T-helper 17 cell (primary cell): ENCODE results near the gene ARHGEF25. TPM values are rescaled to one million over a fixed set of nuclear protein-coding genes. Genes with fewer than 3 reads are reported as not detected.
A peak's percentile ranks its signal among the peaks of the same experiment; 100 is the strongest.
"Not testable (repeated sequence)": the region's sequence is repeated elsewhere in the genome, so short reads cannot be mapped to it uniquely, and the experiment has no call there.

Experiments used
- ATAC-seq: fragments of 150-1000 bp; cut with Tn5 transposase; 2 replicates; pipeline ENCODE4 v1.10.0; 2021; ENCODE audit warnings: mild to moderate bottlenecking, moderate library complexity
- DNase-seq, 3 donors: peaks; one replicate each; pipeline versions ENCODE4 v3.0.0 to v3.0.0-alpha.2; 2020 to 2021
- H3K9me3 ChIP-seq: one replicate; pipeline ENCODE4 v1.7.0; 2013; ENCODE audit warnings: low read length, mild to moderate bottlenecking; ENCODE audit not compliant: control insufficient read depth, poor library complexity, severe bottlenecking
- H3K27ac Mint-ChIP-seq: one replicate; pipeline ENCODE4 v1.8.0; 2022; ENCODE audit warnings: mild to moderate bottlenecking, moderate library complexity, mixed read lengths
- H3K27me3 Mint-ChIP-seq: one replicate; pipeline ENCODE4 v1.8.0; 2022; ENCODE audit warnings: mixed read lengths
- H3K36me3 Mint-ChIP-seq: one replicate; pipeline ENCODE4 v1.8.0; 2022; ENCODE audit warnings: low read depth, mixed read lengths
- H3K4me1 Mint-ChIP-seq: one replicate; pipeline ENCODE4 v1.8.0; 2022; ENCODE audit warnings: mild to moderate bottlenecking, mixed read lengths
- H3K4me3 Mint-ChIP-seq: one replicate; pipeline ENCODE4 v1.8.0; 2022; ENCODE audit warnings: mild to moderate bottlenecking, moderate library complexity, mixed read lengths
- total RNA-seq, 4 donors: library from RNA in 2 of 4; stranded (reverse) in 2 of 4; gene quantifications; one replicate each; pipeline ENCODE4 v1.2.3 and lab custom pipeline; 2022 to 2026

Gene ARHGEF25
- total RNA-seq, 2 donors from 2014 or later = 0.37 to 1.2 TPM

- no peak overlapping the region for H3K27ac Mint-ChIP-seq
- H3K4me3 Mint-ChIP-seq = no peak overlapping the region
- no peak for DNase-seq
- H3K36me3 Mint-ChIP-seq = peaks cover 2% of the 10 kb centered on the region
- ATAC-seq = no peak
- peaks cover 84% of the 10 kb centered on the region for H3K27me3 Mint-ChIP-seq
- H3K9me3 ChIP-seq = no peaks in the 10 kb centered on the region
- H3K4me1 Mint-ChIP-seq = peaks cover 16% of the 10 kb centered on the region
These were observed 5.3 kb downstream of the ARHGEF25 start for GRCh38 chr12:57616383-57617101.

- no peaks in the 10 kb centered on the region for H3K9me3 ChIP-seq
- Mint-ChIP-seq H3K4me3 (no peak overlapping the region), H3K4me1 (peaks cover 27% of the 10 kb centered on the region), H3K36me3 (peaks cover 9% of the 10 kb centered on the region), H3K27ac (no peak overlapping the region), H3K27me3 (peaks cover 89% of the 10 kb centered on the region)
- no peak for ATAC-seq
- DNase-seq = no peak
These were observed 6.7 kb downstream of the ARHGEF25 start for GRCh38 chr12:57617942-57618341.

- peaks cover 29% of the 10 kb centered on the region for H3K4me1 Mint-ChIP-seq
These were observed 7.2 kb downstream of the ARHGEF25 start for GRCh38 chr12:57618431-57618830.

GRCh38 chr12:57618966-57619433 lies 7.8 kb downstream of the ARHGEF25 start:
- ATAC-seq (no peak), DNase-seq (no peak)
- Mint-ChIP-seq H3K27ac (no peak overlapping the region), H3K27me3 (peaks cover 95% of the 10 kb centered on the region), H3K36me3 (peaks cover 11% of the 10 kb centered on the region), H3K4me3 (peak overlapping the region; percentile 68), H3K4me1 (peaks cover 29% of the 10 kb centered on the region)
- H3K9me3 ChIP-seq = no peaks in the 10 kb centered on the region

More at GRCh38 chr12:57618431-57618830, 7.2 kb downstream of the ARHGEF25 start:
- not testable (repeated sequence) for H3K4me3 Mint-ChIP-seq, DNase-seq, H3K9me3 ChIP-seq, ATAC-seq, H3K27ac Mint-ChIP-seq
- peaks cover 89% of the 10 kb centered on the region for H3K27me3 Mint-ChIP-seq
- H3K36me3 Mint-ChIP-seq = peaks cover 11% of the 10 kb centered on the region

- H3K36me3 Mint-ChIP-seq = peaks cover 14% of the 10 kb centered on the region
- H3K4me3 Mint-ChIP-seq = peak overlapping the region; percentile 68
These were observed 8.4 kb downstream of the ARHGEF25 start for GRCh38 chr12:57619434-57620244.

GRCh38 chr12:57620245-57620935 lies 9.2 kb downstream of the ARHGEF25 start:
- peaks cover 29% of the 10 kb centered on the region for H3K4me1 Mint-ChIP-seq
- H3K4me3 Mint-ChIP-seq = peak overlapping the region; percentile 92
- DNase-seq = no peak
- H3K27ac Mint-ChIP-seq = no peak overlapping the region
- no peak for ATAC-seq
- peaks cover 18% of the 10 kb centered on the region for H3K36me3 Mint-ChIP-seq
- H3K27me3 Mint-ChIP-seq = peaks cover 96% of the 10 kb centered on the region
- no peaks in the 10 kb centered on the region for H3K9me3 ChIP-seq

More at GRCh38 chr12:57619434-57620244, 8.4 kb downstream of the ARHGEF25 start:
- H3K9me3 ChIP-seq = no peaks in the 10 kb centered on the region
- peaks cover 96% of the 10 kb centered on the region for H3K27me3 Mint-ChIP-seq
- DNase-seq (peak in 1 of 3 donors; percentile 18), ATAC-seq (peak; percentile 71)
- H3K4me1 Mint-ChIP-seq = peaks cover 29% of the 10 kb centered on the region
- H3K27ac Mint-ChIP-seq = no peak overlapping the region

GRCh38 chr12:57620936-57621496 lies 9.8 kb downstream of the ARHGEF25 start:
- H3K27ac Mint-ChIP-seq = no peak overlapping the region
- H3K4me1 Mint-ChIP-seq = peaks cover 29% of the 10 kb centered on the region
- peak overlapping the region; percentile 92 for H3K4me3 Mint-ChIP-seq
- peaks cover 16% of the 10 kb centered on the region for H3K36me3 Mint-ChIP-seq
- H3K27me3 Mint-ChIP-seq = peaks cover 96% of the 10 kb centered on the region
- H3K9me3 ChIP-seq = no peaks in the 10 kb centered on the region
- ATAC-seq (no peak), DNase-seq (no peak)

GRCh38 chr12:57621497-57622292 lies 10.5 kb downstream of the ARHGEF25 start:
- Mint-ChIP-seq H3K36me3 (peaks cover 16% of the 10 kb centered on the region), H3K27ac (no peak overlapping the region), H3K4me1 (peaks cover 29% of the 10 kb centered on the region), H3K27me3 (peaks cover 96% of the 10 kb centered on the region), H3K4me3 (peak overlapping the region; percentile 92)
- ATAC-seq = peak; percentile 69
- no peaks in the 10 kb centered on the region for H3K9me3 ChIP-seq
- DNase-seq = peak; percentile 39 to 54 (median 45)

- Mint-ChIP-seq H3K27me3 (peaks cover 93% of the 10 kb centered on the region), H3K36me3 (peaks cover 16% of the 10 kb centered on the region), H3K4me3 (peak overlapping the region; percentile 92), H3K27ac (no peak overlapping the region), H3K4me1 (peaks cover 33% of the 10 kb centered on the region)
- no peak for DNase-seq
- no peak for ATAC-seq
- H3K9me3 ChIP-seq = no peaks in the 10 kb centered on the region
These were observed 11.3 kb downstream of the ARHGEF25 start for GRCh38 chr12:57622293-57623245.

GRCh38 chr12:57623385-57623784 lies 12.2 kb downstream of the ARHGEF25 start:
- peaks cover 36% of the 10 kb centered on the region for H3K4me1 Mint-ChIP-seq
- H3K27ac Mint-ChIP-seq = no peak overlapping the region
- peaks cover 16% of the 10 kb centered on the region for H3K36me3 Mint-ChIP-seq
- peaks cover 92% of the 10 kb centered on the region for H3K27me3 Mint-ChIP-seq
- no peaks in the 10 kb centered on the region for H3K9me3 ChIP-seq
- no peak overlapping the region for H3K4me3 Mint-ChIP-seq
- DNase-seq = no peak
- no peak for ATAC-seq

GRCh38 chr12:57623811-57624390 lies 12.7 kb downstream of the ARHGEF25 start:
- H3K27ac Mint-ChIP-seq = no peak overlapping the region
- peaks cover 92% of the 10 kb centered on the region for H3K27me3 Mint-ChIP-seq
- peaks cover 16% of the 10 kb centered on the region for H3K36me3 Mint-ChIP-seq
- H3K9me3 ChIP-seq = no peaks in the 10 kb centered on the region
- ATAC-seq = no peak
- no peak overlapping the region for H3K4me3 Mint-ChIP-seq
- H3K4me1 Mint-ChIP-seq = peaks cover 36% of the 10 kb centered on the region
- no peak for DNase-seq
